Measurements from ENCODE around the gene TEX30. TPM values are rescaled to one million over a fixed set of nuclear protein-coding genes. Genes with fewer than 3 reads are reported as not detected.

Gene TEX30
- total RNA-seq, 1 experiment from 2014 or later, result 8.9 TPM

GRCh38 chr13:102742101-102742500, 31.5 kb downstream of the TEX30 start:
- H3K27ac Mint-ChIP-seq, result no peak overlapping the region
- POLR2A ChIA-PET, result no interaction called here
- DNase-seq (ENCODE audit: low spot score), result no peak
- no peak overlapping the region for H3K4me3 Mint-ChIP-seq
- peaks cover 24% of the 10 kb centered on the region for H3K9me3 Mint-ChIP-seq
- H3K36me3 Mint-ChIP-seq, result no peaks in the 10 kb centered on the region
- H3K4me1 Mint-ChIP-seq, result no peaks in the 10 kb centered on the region
- ATAC-seq, result no peak
- H3K27me3 Mint-ChIP-seq (ENCODE audit: low read depth), result peaks cover 36% of the 10 kb centered on the region
- CTCF ChIA-PET, result no interaction called here
- no peak for TF ChIP-seq SP1 (CRISPR knock-in tag; conservative IDR thresholded peaks at IDR 0.05)

- Mint-ChIP-seq H3K9me3 (peaks cover 9% of the 10 kb centered on the region), H3K4me3 (no peak overlapping the region), H3K27ac (no peak overlapping the region), H3K4me1 (no peaks in the 10 kb centered on the region), H3K36me3 (no peaks in the 10 kb centered on the region), H3K27me3 (ENCODE audit: low read depth) (0 out of 2 replicates have a peak, but pooled peaks cover 3% of the 10 kb centered on the region)
- ChIA-PET CTCF (no interaction called here), POLR2A (no interaction called here)
- no peak for TF ChIP-seq NR2C2 (CRISPR knock-in tag; IDR thresholded peaks at IDR 0.05)
- ATAC-seq (no peak; the same call in 1 of the 2 replicates), DNase-seq (ENCODE audit: low spot score) (no peak)
Measured at GRCh38 chr13:102729560-102730270, 43.9 kb downstream of the TEX30 start.

- H3K4me3 Mint-ChIP-seq, result no peak overlapping the region
- CTCF ChIA-PET, result no interaction called here
- POLR2A ChIA-PET, result no interaction called here
- DNase-seq (ENCODE audit: low spot score) (no peak), ATAC-seq (no peak)
- no peaks in the 10 kb centered on the region for H3K27me3 Mint-ChIP-seq (ENCODE audit: low read depth)
- no peaks in the 10 kb centered on the region for H3K36me3 Mint-ChIP-seq
- H3K4me1 Mint-ChIP-seq, result no peaks in the 10 kb centered on the region
- H3K9me3 Mint-ChIP-seq, result peaks cover 9% of the 10 kb centered on the region
- no peak overlapping the region for H3K27ac Mint-ChIP-seq
- TF ChIP-seq SP1 (CRISPR knock-in tag; conservative IDR thresholded peaks at IDR 0.05), result no peak
- no peak for TF ChIP-seq MAX (CRISPR knock-in tag; IDR thresholded peaks at IDR 0.05)
- TF ChIP-seq PRDM15 (CRISPR knock-in tag; IDR thresholded peaks at IDR 0.05), result no peak
- TF ChIP-seq JUN (CRISPR knock-in tag; IDR thresholded peaks at IDR 0.05), result no peak
- TF ChIP-seq ZNF232 (CRISPR knock-in tag; IDR thresholded peaks at IDR 0.05), result no peak
- no peak for TF ChIP-seq TCF7 (CRISPR knock-in tag; IDR thresholded peaks at IDR 0.05; ENCODE audit: low read depth)
Measured at GRCh38 chr13:102726430-102726829, 47.2 kb downstream of the TEX30 start.

DNA sequence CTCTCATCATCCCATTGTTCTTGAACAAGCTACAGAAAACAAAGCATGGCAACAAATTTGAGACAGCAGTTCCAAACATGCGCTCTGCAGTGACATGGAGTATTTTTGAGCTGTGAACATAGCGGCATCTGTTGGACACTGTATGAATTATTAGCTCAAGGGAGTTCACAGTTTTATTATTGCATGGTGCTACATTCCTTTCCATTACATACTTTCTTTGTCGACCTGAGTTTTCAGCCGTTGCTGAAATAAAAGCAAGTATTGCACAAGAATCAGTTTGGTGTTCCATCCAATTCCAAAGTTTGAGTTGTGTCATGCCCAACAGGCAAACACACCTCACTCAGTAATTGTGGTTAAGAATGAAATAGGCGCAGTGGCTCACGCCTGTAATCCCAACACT, 48.7 kb downstream of the TEX30 start:
- TF ChIP-seq ZNF281 (CRISPR knock-in tag; IDR thresholded peaks at IDR 0.05) (no peak), ZBTB21 (CRISPR knock-in tag; IDR thresholded peaks at IDR 0.05; ENCODE audit: borderline replicate concordance) (no peak), SMAD3 (CRISPR knock-in tag; IDR thresholded peaks at IDR 0.05; ENCODE audit: borderline replicate concordance) (no peak), NR1H2 (CRISPR knock-in tag; IDR thresholded peaks at IDR 0.05) (no peak), GABPB1 (CRISPR knock-in tag; IDR thresholded peaks at IDR 0.05) (peak; percentile 93)
- H3K9me3 Mint-ChIP-seq, result peaks cover 9% of the 10 kb centered on the region

More for the DNA sequence above, 48.7 kb downstream of the TEX30 start:
- Mint-ChIP-seq H3K27ac (no peak overlapping the region), H3K36me3 (no peaks in the 10 kb centered on the region), H3K4me1 (no peaks in the 10 kb centered on the region), H3K27me3 (ENCODE audit: low read depth) (no peaks in the 10 kb centered on the region), H3K4me3 (no peak overlapping the region)
- CTCF ChIA-PET, result interaction anchor here (1.0 to 1.2 kb wide), 3 partner anchors 10 to 133 kb away, joined by 3 read pairs; no protein-coding TSS in a partner anchor
- ATAC-seq (no peak), DNase-seq (ENCODE audit: low spot score) (no peak)
- POLR2A ChIA-PET, result interaction anchor here (0.6 to 0.7 kb wide), 4 partner anchors 10 to 1109 kb away, joined by 3 to 10 read pairs (median 4); no protein-coding TSS in a partner anchor

Data from WTC11 (cell line).